Activated CD4-positive, alpha-beta T cell treated with anti-CD3 and anti-CD28 coated beads for 1 hour (primary cell): ENCODE measurements around the gene FTL.

ENCODE experiments used
- DNase-seq: peaks from one replicate; pipeline ENCODE4 v3.0.0-alpha.2; 2020

Gene FTL

DNA sequence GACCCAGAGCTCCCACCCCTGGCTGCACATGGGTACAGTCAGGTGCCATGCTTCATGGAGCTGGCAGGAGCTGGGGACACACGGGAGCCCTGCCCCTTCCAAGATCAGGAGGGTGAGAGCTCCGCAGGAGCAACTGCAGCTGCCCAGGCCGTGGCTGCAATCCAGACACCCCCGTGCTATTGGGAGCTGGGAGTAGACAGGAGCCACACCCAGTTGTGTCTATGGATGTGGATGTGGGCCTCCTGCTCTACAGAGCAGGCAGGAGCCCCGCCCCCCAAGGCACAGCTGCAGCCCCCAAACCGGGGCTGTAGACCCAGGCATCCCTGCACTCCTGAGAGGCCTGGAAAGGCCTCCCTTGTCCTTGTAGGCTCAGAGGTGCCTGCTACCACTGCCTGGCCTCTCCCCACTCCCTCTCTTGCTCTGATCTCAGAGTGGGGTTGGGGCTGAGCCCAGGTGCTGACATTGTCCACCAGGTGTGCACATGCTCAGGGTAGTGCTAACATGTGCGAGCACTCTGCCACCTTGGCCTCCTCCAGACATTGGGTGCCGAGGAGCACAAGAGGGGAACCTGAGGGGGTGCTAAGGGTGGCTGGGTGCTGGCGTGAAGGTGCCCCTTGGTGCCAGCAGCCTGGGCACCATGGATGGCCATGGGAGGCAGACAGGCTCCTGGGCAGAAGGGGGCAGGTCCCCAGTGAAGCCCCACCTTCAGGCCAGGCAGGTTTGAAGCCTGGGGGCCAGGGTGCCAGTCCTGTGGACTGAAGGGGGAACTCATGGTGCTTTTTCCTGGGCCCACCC, 18.4 kb upstream of the FTL start:
- no peak for DNase-seq

DNA sequence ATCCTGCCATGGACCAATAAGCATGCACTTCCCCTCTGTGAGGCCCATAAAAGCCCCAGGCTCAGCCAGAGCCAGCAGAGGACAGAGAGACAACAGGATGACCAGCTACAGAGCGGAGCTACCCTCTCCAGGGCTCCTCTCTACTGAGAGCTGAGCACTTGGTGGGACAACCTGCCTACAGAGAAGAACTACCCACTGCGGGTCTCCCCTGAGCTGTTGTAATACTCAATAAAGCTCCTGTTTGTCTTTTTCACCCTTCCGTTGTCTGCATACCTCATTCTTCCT, 17.9 kb upstream of the FTL start:
- DNase-seq: no peak

- DNase-seq: no peak
Observed at GRCh38 chr19:48950159-48950558, 14.9 kb upstream of the FTL start.

- no peak for DNase-seq
Observed at GRCh38 chr19:48950830-48951519, 14.1 kb upstream of the FTL start.

GRCh38 chr19:48953141-48953540, 12.0 kb upstream of the FTL start:
- no peak for DNase-seq

GRCh38 chr19:48953990-48954594, 11.0 kb upstream of the FTL start:
- no peak for DNase-seq

- DNase-seq: peak; percentile 76
Observed at GRCh38 chr19:48954595-48955307, 10.4 kb upstream of the FTL start, which contains the start of gene BAX. Gene BAX, plus strand, starts transcription at chr19:48954875. Its CDS starts 54 bp downstream, at chr19:48954929.

- no peak for DNase-seq
Observed at GRCh38 chr19:48955308-48955958, 9.7 kb upstream of the FTL start.

DNA sequence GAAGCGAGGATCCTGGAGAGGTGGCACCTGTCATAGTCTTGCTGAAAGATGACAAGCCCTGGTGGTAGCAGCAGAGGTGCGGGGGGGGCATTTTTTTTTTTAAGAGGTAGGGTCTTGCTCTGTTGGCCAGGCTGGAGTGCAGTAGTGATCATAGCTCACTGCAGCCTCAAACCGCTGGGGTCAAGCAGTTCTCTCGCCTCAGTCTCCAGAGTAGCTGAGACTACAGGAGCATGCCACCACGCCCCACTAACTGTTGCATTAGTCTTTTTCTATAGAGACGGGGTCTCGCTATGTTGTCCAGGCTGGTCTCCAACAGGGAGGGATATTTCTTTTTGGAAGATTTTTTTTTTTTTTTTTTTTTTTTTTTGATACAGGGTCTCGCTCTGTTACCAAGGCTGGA, 7.1 kb upstream of the FTL start:
- DNase-seq: no peak

DNA sequence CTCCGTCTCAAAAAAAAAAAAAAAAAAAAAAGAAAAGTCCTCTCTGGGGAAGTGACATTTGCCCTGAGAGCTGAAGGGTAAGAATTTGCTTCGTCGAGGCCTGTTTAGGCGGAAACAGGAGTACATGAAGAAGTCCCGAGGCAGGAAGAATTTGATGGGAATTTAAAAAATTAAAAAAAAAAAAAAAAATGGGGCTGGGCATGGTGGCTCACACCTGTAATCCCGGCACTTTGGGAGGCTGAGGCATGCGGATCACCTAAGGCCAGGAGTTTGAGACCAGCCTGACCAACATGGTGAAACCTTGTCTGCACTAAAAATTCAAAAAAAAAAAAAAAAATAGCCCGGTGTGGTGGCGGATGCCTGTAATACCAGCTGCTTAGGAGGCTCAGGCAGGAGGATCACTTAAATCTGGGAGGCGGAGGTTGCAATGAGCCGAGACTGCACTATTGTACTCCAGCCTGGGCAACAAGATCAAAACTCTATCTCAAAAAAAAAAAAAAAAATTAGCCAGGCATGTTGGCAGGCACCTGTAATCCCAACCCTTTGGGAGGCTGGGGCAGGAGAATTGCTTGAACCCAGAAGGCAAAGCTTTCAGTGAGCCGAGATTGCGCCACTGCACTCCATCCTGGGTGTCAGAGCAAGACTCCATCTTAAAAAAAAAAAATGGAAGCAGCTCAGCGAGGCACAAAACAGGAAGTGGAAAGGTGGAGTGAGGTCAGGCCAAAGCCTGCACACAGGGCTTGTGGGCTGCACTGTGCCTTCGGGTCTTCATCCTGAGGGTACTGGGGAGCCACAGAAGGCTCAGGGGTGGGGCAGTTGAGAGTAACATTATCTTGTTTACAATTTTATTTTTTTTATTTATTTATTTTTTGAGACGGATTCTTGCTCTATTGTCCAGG, 5.5 kb upstream of the FTL start:
- DNase-seq: no peak

DNA sequence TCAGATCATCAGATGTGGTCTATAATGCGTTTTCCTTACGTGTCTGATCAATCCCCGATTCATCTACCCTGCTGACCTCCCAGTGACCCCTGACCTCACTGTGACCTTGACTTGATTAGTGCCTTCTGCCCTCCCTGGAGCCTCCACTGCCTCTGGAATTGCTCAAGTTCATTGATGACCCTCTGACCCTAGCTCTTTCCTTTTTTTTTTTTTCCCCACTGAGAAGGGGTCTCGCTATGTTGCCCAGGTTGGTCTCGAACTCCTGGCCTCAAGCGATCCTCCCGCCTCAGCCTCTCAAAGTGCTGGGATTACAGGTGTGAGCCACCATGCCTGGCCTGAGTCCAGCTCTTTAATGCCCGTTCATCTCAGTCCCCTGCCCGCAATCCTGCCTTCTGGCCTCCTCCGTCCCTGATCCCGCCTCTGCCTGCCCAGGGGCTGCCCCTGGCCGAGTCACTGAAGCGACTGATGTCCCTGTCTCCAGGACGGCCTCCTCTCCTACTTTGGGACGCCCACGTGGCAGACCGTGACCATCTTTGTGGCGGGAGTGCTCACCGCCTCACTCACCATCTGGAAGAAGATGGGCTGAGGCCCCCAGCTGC, 4.0 kb upstream of the FTL start:
- no peak for DNase-seq

DNA sequence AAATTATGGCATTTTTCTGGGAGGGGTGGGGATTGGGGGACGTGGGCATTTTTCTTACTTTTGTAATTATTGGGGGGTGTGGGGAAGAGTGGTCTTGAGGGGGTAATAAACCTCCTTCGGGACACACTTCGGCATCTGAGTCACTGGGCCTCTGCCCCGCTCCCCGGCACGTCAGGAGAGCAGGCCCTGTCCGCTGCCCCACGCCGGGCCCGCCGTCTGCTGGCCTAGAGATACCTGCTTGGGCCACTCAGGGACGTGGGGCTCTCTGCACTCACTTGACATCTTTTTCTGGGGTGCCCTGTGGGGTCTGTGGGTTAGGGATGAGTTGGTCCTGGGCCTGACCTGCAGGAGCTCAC, 3.5 kb upstream of the FTL start:
- DNase-seq: no peak

DNA sequence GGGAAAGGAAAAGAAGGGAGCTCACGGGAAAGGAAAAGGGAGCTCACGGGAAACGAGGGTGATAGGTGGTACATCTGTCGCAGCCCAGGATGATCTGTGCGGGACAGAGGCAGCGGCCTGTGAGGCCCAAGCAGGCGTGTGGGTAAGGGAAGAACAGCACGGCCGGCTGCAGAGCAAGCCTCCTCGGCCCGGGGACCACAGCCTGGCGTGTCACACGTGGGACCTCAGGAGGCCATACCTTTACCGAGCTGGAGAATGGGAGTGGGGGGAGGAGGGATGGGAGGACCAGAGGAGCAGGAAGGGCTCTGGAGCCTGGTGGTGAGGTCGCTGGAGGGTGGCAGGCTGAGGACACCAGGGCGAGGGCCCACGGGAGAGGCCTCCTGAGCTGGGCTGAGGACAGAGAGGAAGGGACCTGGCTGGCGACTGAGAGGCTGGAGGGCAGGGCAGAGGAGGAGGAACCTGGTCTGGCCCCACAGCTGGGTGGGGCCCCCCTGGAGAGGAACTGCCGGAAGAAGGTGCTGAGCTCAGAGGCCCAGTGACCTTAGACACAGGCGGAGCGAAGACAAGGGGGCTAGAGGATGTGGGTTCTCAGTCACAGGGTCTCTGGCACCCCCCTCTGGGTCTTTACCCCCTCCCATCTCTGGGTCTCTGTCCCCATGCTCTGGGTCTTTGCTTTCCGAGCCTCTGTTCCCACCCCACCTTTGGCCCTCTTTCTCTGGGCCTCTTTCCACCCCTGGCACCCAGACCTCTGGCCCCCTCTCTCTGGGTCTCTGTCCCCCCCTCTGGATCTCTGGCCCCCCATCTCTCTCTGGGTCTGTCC, 2.9 kb upstream of the FTL start:
- DNase-seq: no peak

- no peak for DNase-seq
Observed at GRCh38 chr19:48962849-48963165, 2.3 kb upstream of the FTL start.

DNA sequence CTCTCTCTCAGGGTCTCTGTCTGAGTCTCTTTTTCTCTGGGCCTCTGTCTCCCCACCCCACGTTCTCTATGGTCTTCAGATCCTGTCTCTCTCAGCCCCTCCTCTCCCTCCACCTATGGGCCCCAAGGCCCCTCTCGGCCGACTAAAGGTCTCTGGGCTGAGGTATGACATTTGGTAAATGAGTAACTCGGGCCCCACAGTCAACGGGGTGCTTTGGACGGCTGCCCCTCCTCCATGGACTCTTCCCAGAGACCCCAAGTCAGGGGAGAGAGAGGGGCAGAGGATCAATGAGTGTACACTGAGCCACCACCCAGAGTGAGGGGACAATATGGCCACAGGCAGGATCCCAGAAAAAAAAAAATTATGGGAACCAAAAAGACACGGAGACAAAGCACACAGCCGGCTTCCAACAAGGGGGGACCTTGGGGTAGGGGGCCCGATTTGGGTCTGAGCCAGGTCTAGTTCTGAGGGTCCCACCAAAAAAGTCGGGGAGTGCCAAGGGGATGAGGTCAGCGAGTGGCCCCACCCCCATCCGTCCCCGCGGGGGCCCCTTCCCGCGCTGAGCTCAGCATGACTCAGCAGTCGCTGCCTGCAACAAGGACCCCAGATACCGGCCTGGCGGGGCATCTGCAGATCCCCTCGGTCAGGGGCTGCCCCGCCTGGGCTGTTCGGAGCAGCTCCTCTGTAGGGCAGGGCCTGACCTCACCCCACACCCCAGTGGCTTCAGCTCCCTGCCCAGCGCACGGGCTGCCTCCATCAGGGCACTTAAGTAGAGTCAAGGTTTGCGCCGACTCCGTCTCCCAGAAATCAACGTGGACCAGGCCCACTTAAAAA, 1.5 kb upstream of the FTL start:
- peak; percentile 32 for DNase-seq

GRCh38 chr19:48964205-48965039, 687 bp upstream of the FTL start:
- no peak for DNase-seq

- peak; percentile 84 for DNase-seq
Observed at GRCh38 chr19:48965806-48966540, 864 bp downstream of the FTL start.
